Chondrocyte (in vitro differentiated cells): ENCODE data around the gene SCPEP1. TPM values are rescaled to one million over a fixed set of nuclear protein-coding genes. Genes with fewer than 3 reads are reported as not detected.

Experiments
- DNase-seq: peaks from one replicate; pipeline ENCODE4 v3.0.0; 2021; ENCODE audit warnings: mixed read lengths, low spot score
- H3K27ac Mint-ChIP-seq: one replicate; pipeline ENCODE4 v1.8.0; 2021; ENCODE audit warnings: mild to moderate bottlenecking, moderate library complexity, mixed read lengths; ENCODE audit not compliant: unreplicated experiment
- H3K27me3 Mint-ChIP-seq: 2 replicates; pipeline ENCODE4 v1.8.0; 2021; ENCODE audit warnings: low read depth, mixed read lengths
- H3K36me3 Mint-ChIP-seq: 2 replicates; pipeline ENCODE4 v1.8.0; 2021; ENCODE audit warnings: low read depth, mixed read lengths
- H3K4me1 Mint-ChIP-seq: 2 replicates; pipeline ENCODE4 v1.8.0; 2021; ENCODE audit warnings: low read depth, mild to moderate bottlenecking, mixed read lengths
- H3K4me3 Mint-ChIP-seq: one replicate; pipeline ENCODE4 v1.8.0; 2021; ENCODE audit warnings: mild to moderate bottlenecking, moderate library complexity, mixed read lengths; ENCODE audit not compliant: unreplicated experiment
- H3K9me3 Mint-ChIP-seq: 2 replicates; pipeline ENCODE4 v1.8.0; 2021; ENCODE audit warnings: low read depth, mixed read lengths
- CTCF ChIP-seq: fragments of 200-600 bp; sonication (generic); IDR thresholded peaks from 2 replicates; pipeline ENCODE4 v1.5.0; 2021; ENCODE audit warnings: antibody characterized with exemption, mild to moderate bottlenecking, moderate library complexity
- total RNA-seq: library from RNA; stranded (reverse); gene quantifications from 3 replicates; pipeline ENCODE4 v1.2.1, GENCODE V29; 2021

SCPEP1 gene
- total RNA-seq, 1 donor from 2014 or later: 50.8 TPM

GRCh38 chr17:57050306-57050705 lies 72.4 kb downstream of the SCPEP1 start:
- DNase-seq: no peak
- TF ChIP-seq CTCF: no peak
- H3K36me3 Mint-ChIP-seq: no peaks in the 10 kb centered on the region
- no peak overlapping the region for H3K4me3 Mint-ChIP-seq
- H3K27me3 Mint-ChIP-seq: peaks cover 7% of the 10 kb centered on the region
- H3K9me3 Mint-ChIP-seq: no peaks in the 10 kb centered on the region
- H3K4me1 Mint-ChIP-seq: no peaks in the 10 kb centered on the region
- H3K27ac Mint-ChIP-seq: no peak overlapping the region

- Mint-ChIP-seq H3K27me3 (peaks cover 7% of the 10 kb centered on the region), H3K4me1 (no peaks in the 10 kb centered on the region), H3K36me3 (no peaks in the 10 kb centered on the region), H3K4me3 (no peak overlapping the region), H3K9me3 (no peaks in the 10 kb centered on the region), H3K27ac (no peak overlapping the region)
- no peak for TF ChIP-seq CTCF
- DNase-seq: no peak
These were observed 74.0 kb downstream of the SCPEP1 start for GRCh38 chr17:57051886-57052361.

Other genes starting within 250 kb of the SCPEP1 start
- 1.5 to 1.8 TPM (median 1.6 TPM) in 3 replicates for gene C17orf67, start 144.2 kb upstream of the SCPEP1 start, total RNA-seq
- gene DGKE, start 144.0 kb upstream of the SCPEP1 start, total RNA-seq: 3.6 to 6.8 TPM (median 4.3 TPM) in 3 replicates
- 19.2 to 31.7 TPM (median 19.6 TPM) in 3 replicates for gene TRIM25, start 64.1 kb upstream of the SCPEP1 start, total RNA-seq
- 11.2 to 13.4 TPM (median 12.2 TPM) in 3 replicates for gene COIL, start 17.1 kb upstream of the SCPEP1 start, total RNA-seq
- 11.5 to 14.8 TPM (median 14.2 TPM) in 3 replicates for gene AKAP1, start 107.1 kb downstream of the SCPEP1 start, total RNA-seq